HG03039 (cell line): Measurements from ENCODE around the gene GPRC5C.
A peak's percentile ranks its signal among the peaks of the same experiment; 100 is the strongest.

Experiments
- ATAC-seq: cut with Tn5 transposase; IDR thresholded peaks from one replicate; pipeline ENCODE4 v1.9.1; 2021; ENCODE audit warnings: mild to moderate bottlenecking, moderate library complexity; ENCODE audit not compliant: unreplicated experiment

The GPRC5C gene

GRCh38 chr17:74450231-74450630, 18.3 kb downstream of the GPRC5C start:
- ATAC-seq, result no peak

- ATAC-seq, result no peak
Measured at GRCh38 chr17:74450925-74451403, 19.1 kb downstream of the GPRC5C start.

GRCh38 chr17:74451557-74451956, 19.7 kb downstream of the GPRC5C start:
- no peak for ATAC-seq

- ATAC-seq, result no peak
Measured at GRCh38 chr17:74452033-74452840, 20.3 kb downstream of the GPRC5C start.

- ATAC-seq, result no peak
Measured at GRCh38 chr17:74452841-74453661, 21.2 kb downstream of the GPRC5C start.

- peak; percentile 66 for ATAC-seq
Measured at GRCh38 chr17:74453665-74454196, 21.8 kb downstream of the GPRC5C start.

GRCh38 chr17:74454197-74455024, 22.5 kb downstream of the GPRC5C start:
- peak; percentile 8 for ATAC-seq

GRCh38 chr17:74455025-74455545, 23.2 kb downstream of the GPRC5C start:
- ATAC-seq, result no peak

GRCh38 chr17:74455821-74456220, 23.9 kb downstream of the GPRC5C start:
- no peak for ATAC-seq

- no peak for ATAC-seq
Measured at GRCh38 chr17:74457146-74457819, 25.4 kb downstream of the GPRC5C start.

GRCh38 chr17:74457820-74458166, 25.9 kb downstream of the GPRC5C start:
- no peak for ATAC-seq

GRCh38 chr17:74458835-74459234, 26.9 kb downstream of the GPRC5C start:
- no peak for ATAC-seq

GRCh38 chr17:74459622-74460021, 27.7 kb downstream of the GPRC5C start:
- ATAC-seq, result no peak

GRCh38 chr17:74460241-74460640, 28.4 kb downstream of the GPRC5C start:
- ATAC-seq, result no peak

- ATAC-seq, result no peak
Measured at GRCh38 chr17:74460996-74461395, 29.1 kb downstream of the GPRC5C start.

- ATAC-seq, result no peak
Measured at GRCh38 chr17:74461611-74462010, 29.7 kb downstream of the GPRC5C start.

- no peak for ATAC-seq
Measured at GRCh38 chr17:74464730-74465377, 33.0 kb downstream of the GPRC5C start.

- ATAC-seq, result no peak
Measured at GRCh38 chr17:74465378-74466110, 33.7 kb downstream of the GPRC5C start.
